Ovary (tissue), 9 donors: ENCODE results near the gene VARS2. TPM values are rescaled to one million over a fixed set of nuclear protein-coding genes. Genes with fewer than 3 reads are reported as not detected.

Experiments
- DNase-seq, 5 donors: peaks; one replicate each; pipeline ENCODE4 v3.0.0-alpha.2; 2019 to 2020
- H3K27ac ChIP-seq, 2 donors: fragments of 200-600 bp; one replicate each; pipeline versions ENCODE4 v1.5.1 to v1.8.0; 2019 to 2022
- H3K27me3 ChIP-seq: fragments of 200-600 bp; one replicate; pipeline ENCODE4 v1.8.0; 2022
- H3K36me3 ChIP-seq: fragments of 200-600 bp; sonication (generic); one replicate; pipeline ENCODE4 v1.5.1; 2019
- H3K4me1 ChIP-seq: one replicate; pipeline ENCODE4 v1.8.1; 2013; ENCODE audit warnings: mild to moderate bottlenecking, moderate library complexity; ENCODE audit not compliant: insufficient read depth
- H3K4me3 ChIP-seq: fragments of 200-600 bp; sonication (generic); one replicate; pipeline ENCODE4 v1.5.1; 2017
- H3K9me3 ChIP-seq, 2 donors: fragments of 200-600 bp in 1 of 2; sonication (generic) in 1 of 2; one replicate each; pipeline versions ENCODE4 v1.5.1 to v1.8.1; 2013 to 2019; ENCODE audit warnings: mild to moderate bottlenecking in 1 of 2, moderate library complexity in 1 of 2
- EP300 ChIP-seq: sonication (generic); formaldehyde crosslinking; IDR thresholded peaks from one replicate; pipeline ENCODE4 v1.6.1; 2017; ENCODE audit warnings: antibody characterized with exemption
- POLR2A ChIP-seq: fragments of 450-650 bp; IDR thresholded peaks from one replicate; pipeline ENCODE4 v1.6.1; 2017; ENCODE audit warnings: antibody characterized with exemption, mild to moderate bottlenecking, moderate library complexity
- WGBS, 3 donors: extraction: QIAGEN DNeasy Blood & Tissue Kit in 1 of 3; methylation state at CpG; one replicate each; pipeline versions ENCODE4 v1.1.5 to v1.1.7; 2013 to 2017; 5-methylcytosine and 5-hydroxymethylcytosine counted together
- intact Hi-C, 4 donors: fragments of 100-400 bp; cut with DNase I; formaldehyde crosslinking; loops; one replicate each; pipeline versions ENCODE4 v1.11.0 to v1.15.1; 2022 to 2023
- polyA plus RNA-seq, 2 donors: library from polyadenylated mRNA; stranded (reverse); fragments of 200-250 nt in 1 of 2; fragments of 350-450 nt in 1 of 2; fragmentation: Illumina TruSeq in 1 of 2; extraction: RNeasy Lipid Tissue Mini Kit (QIAGEN cat#74804) in 1 of 2; gene quantifications; one replicate each; pipeline ENCODE4 v1.2.3, GENCODE V29; 2013 to 2014
- total RNA-seq, 7 donors: library from RNA; depleted of rRNA in 2 of 7; stranded (reverse); fragments of >200 nt in 2 of 7; fragmentation: NEBNext Ultra II Directional in 3 of 7; extraction: Animal tissue kit (Norgen Biotek cat#: 25700) in 3 of 7; gene quantifications; one replicate each; pipeline versions ENCODE4 v1.1.0 to v1.2.4, GENCODE V29; 2016 to 2023
- TF ChIP-seq, protein P1 (sequence below), 3 donors: fragments of 450-650 bp in 2 of 3; fragments of 200-600 bp in 1 of 3; IDR thresholded peaks; one replicate each; pipeline versions ENCODE4 v1.5.1 to v1.8.0; 2016 to 2022; ENCODE audit warnings: antibody characterized with exemption in 3 of 3, mild to moderate bottlenecking in 1 of 3
- donor health status: DM: no; HTN: no; CAD: no; lungs with moderate emphysema.
- donor health status: DM: no; HTN: no; CAD: no.
- donor health status: Bipolar disorder and iron deficiency.
- donor health status: DM: yes; HTN: yes; CAD: no.
- donor health status: DM: no; HTN: no; CAD: no.
- donor health status: DM: yes; HTN: yes; CAD: no.

The VARS2 gene
- total and polyA plus RNA-seq, 9 donors = 6.7 to 32.3 (median 19.8) TPM

DNA sequence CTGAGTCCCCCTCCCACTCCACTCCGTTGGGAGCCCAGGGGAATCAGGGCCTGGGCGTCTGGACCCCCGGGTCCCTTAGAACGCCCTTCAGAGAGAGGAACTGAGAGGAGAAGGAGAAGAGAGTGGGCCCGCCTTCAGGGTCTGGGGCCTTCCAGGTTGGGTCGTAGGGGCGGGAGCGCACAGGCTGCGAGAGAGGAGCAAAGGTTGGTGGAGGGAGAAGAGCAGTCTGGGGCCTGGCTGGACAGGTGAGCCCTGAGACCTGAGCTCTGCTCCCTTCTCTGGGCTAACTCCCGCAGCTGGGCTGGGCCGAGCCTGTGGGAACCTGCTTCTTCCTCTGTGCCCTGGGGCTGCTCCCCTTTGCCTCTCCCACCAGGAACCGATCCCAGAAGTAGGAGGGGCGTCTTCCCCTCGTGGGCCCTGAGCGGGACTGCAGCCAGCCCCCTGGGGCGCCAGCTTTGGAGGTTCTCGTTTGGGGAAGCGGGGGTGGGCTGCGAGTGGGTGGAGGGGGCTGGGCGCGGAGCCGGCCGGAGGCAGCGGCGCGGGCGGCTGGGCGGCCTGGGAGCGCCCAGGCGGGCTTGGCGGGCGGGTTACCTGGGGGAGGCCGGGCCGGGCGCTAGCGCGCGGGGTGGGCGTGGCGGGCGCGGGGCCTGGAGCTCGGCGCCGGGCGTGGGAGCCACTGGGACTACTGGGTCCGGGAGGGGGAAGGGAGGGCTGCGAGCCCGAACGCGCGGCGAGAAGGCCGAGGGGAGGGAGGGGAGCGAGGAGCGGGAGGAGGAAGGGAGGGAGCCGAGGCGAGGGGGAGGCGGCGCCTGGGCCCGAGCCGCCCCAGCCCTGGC, 30.1 kb upstream of the VARS2 start, which contains the start of gene DDR1:
Gene DDR1, plus strand, starts transcription at position 835 of the 836 bp plus-strand sequence. CDS start 4,211 bp downstream, outside the sequence.
- peaks cover 16% of the 10 kb centered on the region for H3K4me1 ChIP-seq
- intact Hi-C loops = loop anchor here in 3 of 4 donors (5.0 to 10.0 kb wide), 3 partner anchors 139 to 199 kb away; partner anchors contain the start of genes FLOT1 (in 3 of the 3), IER3 (in 3 of the 3) and PPP1R18 (in 2 of the 3)
- no peaks in the 10 kb centered on the region for H3K27me3 ChIP-seq
- WGBS, 3 donors = 9 to 17% (median 10%) methylated on average over 30 to 62 of the region's 62 CpGs
- DNase-seq = peak; percentile 89 to 94 (median 92)
- no peaks in the 10 kb centered on the region for H3K36me3 ChIP-seq
- peak within 1 kb of the TSS; percentile 82 for H3K4me3 ChIP-seq
- peak within 1 kb of the TSS; percentile 87 to 97 for H3K27ac ChIP-seq
- H3K9me3 ChIP-seq = no peaks in the 10 kb centered on the region
- TF ChIP-seq POLR2A = peak; percentile 29
- TF ChIP-seq, protein P1, sequence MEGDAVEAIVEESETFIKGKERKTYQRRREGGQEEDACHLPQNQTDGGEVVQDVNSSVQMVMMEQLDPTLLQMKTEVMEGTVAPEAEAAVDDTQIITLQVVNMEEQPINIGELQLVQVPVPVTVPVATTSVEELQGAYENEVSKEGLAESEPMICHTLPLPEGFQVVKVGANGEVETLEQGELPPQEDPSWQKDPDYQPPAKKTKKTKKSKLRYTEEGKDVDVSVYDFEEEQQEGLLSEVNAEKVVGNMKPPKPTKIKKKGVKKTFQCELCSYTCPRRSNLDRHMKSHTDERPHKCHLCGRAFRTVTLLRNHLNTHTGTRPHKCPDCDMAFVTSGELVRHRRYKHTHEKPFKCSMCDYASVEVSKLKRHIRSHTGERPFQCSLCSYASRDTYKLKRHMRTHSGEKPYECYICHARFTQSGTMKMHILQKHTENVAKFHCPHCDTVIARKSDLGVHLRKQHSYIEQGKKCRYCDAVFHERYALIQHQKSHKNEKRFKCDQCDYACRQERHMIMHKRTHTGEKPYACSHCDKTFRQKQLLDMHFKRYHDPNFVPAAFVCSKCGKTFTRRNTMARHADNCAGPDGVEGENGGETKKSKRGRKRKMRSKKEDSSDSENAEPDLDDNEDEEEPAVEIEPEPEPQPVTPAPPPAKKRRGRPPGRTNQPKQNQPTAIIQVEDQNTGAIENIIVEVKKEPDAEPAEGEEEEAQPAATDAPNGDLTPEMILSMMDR (IDR thresholded peaks at IDR 0.05) = no peak
- no peak for TF ChIP-seq EP300

GRCh38 chr6:30884521-30885480, 29.2 kb upstream of the VARS2 start:
- Histone ChIP-seq H3K27me3 (no peaks in the 10 kb centered on the region), H3K4me3 (peak overlapping the region; percentile 82), H3K27ac (peak overlapping the region; percentile 87 to 97), H3K4me1 (peaks cover 16% of the 10 kb centered on the region), H3K9me3 (no peaks in the 10 kb centered on the region), H3K36me3 (no peaks in the 10 kb centered on the region)
- intact Hi-C loops = loop anchor here in 3 of 4 donors (5.0 to 10.0 kb wide), 3 partner anchors 140 to 200 kb away; partner anchors contain the start of genes FLOT1 (in 3 of the 3), IER3 (in 3 of the 3) and PPP1R18 (in 2 of the 3)
- DNase-seq = peak; percentile 65 to 76 (median 72)
- no peak for TF ChIP-seq POLR2A
- TF ChIP-seq, protein P1 (IDR thresholded peaks at IDR 0.05) = no peak
- 1 to 4% (median 2%) methylated on average over 37 to 59 of the region's 59 CpGs for WGBS, 3 donors

DNA sequence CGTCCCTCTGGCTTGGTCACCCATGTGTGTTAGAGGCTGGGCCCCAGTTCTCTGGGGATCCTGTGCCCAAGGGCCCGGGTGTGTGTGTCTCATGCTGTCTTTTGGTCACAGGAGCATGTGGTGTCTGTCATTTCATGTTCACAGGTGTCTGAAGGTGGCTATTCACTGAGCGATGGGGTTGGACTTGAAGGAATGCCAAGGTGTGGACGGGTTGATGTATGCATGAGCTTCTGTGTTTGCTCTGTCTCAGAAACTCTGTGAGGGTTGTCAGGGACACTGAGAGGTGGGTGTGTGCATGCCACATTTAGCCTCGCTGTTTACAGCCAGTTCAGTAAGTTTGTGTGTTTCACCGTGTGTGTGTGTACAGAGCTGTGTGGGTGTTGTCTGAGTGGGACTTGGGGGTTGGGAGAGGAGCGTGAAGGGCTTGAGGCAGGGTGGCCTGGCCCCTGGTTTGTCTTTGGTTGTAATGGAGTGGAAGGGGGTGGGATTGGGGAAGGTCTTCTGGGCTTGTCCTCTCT, 28.5 kb upstream of the VARS2 start:
- Histone ChIP-seq H3K36me3 (no peaks in the 10 kb centered on the region), H3K4me1 (peaks cover 16% of the 10 kb centered on the region), H3K27me3 (no peaks in the 10 kb centered on the region), H3K4me3 (peak overlapping the region; percentile 82), H3K9me3 (no peaks in the 10 kb centered on the region), H3K27ac (peak overlapping the region; percentile 87 to 97)
- DNase-seq = no peak
- intact Hi-C loops = loop anchor here in 3 of 4 donors (10.0 kb wide), 2 partner anchors 141 to 201 kb away; partner anchors contain the start of genes FLOT1 (in 2 of the 3), IER3 (in 2 of the 3) and PPP1R18 (in 2 of the 3)
- TF ChIP-seq POLR2A (no peak), EP300 (no peak)
- TF ChIP-seq, protein P1 (IDR thresholded peaks at IDR 0.05) = no peak
- 6 to 13% (median 9%) methylated on average over 7 of the region's 7 CpGs for WGBS, 3 donors
